T-helper 1 cell treated with Interleukin-12 subunit alpha and Interleukin-12 subunit beta and Interleukin-4 antibody, amounts not matched to agents 30 μg/mL and 1 μg/mL, for 36 hours (primary cell): ENCODE results near the gene CLDN8.

ENCODE experiments used
- H3K27ac Mint-ChIP-seq: one replicate; pipeline ENCODE4 v1.8.0; 2021; ENCODE audit warnings: mild to moderate bottlenecking, mixed read lengths
- H3K27me3 Mint-ChIP-seq: one replicate; pipeline ENCODE4 v1.8.0; 2021; ENCODE audit warnings: low read depth, mixed read lengths
- H3K36me3 Mint-ChIP-seq: one replicate; pipeline ENCODE4 v1.8.0; 2021; ENCODE audit warnings: low read depth, mixed read lengths
- H3K4me1 Mint-ChIP-seq: one replicate; pipeline ENCODE4 v1.8.0; 2021; ENCODE audit warnings: low read depth, mixed read lengths
- H3K4me3 Mint-ChIP-seq: one replicate; pipeline ENCODE4 v1.8.0; 2021; ENCODE audit warnings: mild to moderate bottlenecking, moderate library complexity, mixed read lengths
- H3K9me3 Mint-ChIP-seq: one replicate; pipeline ENCODE4 v1.8.0; 2021; ENCODE audit warnings: mixed read lengths

Gene CLDN8

GRCh38 chr21:30166705-30167104 is 49.2 kb downstream of the CLDN8 start, which contains the start of gene CLDN17:
Gene CLDN17 (minus strand): TSS chr21:30166805. CDS start chr21:30166617, 188 bp downstream.
- no peaks in the 10 kb centered on the region for H3K9me3 Mint-ChIP-seq
- no peaks in the 10 kb centered on the region for H3K36me3 Mint-ChIP-seq
- no peaks in the 10 kb centered on the region for H3K4me1 Mint-ChIP-seq
- H3K27me3 Mint-ChIP-seq = no peaks in the 10 kb centered on the region
- no peak within 1 kb of the TSS for H3K27ac Mint-ChIP-seq
- no peak within 1 kb of the TSS for H3K4me3 Mint-ChIP-seq

GRCh38 chr21:30166171-30166570 is 49.7 kb downstream of the CLDN8 start:
- H3K27ac Mint-ChIP-seq = no peak overlapping the region
- H3K9me3 Mint-ChIP-seq = no peaks in the 10 kb centered on the region
- H3K4me1 Mint-ChIP-seq = no peaks in the 10 kb centered on the region
- H3K4me3 Mint-ChIP-seq = no peak overlapping the region
- H3K27me3 Mint-ChIP-seq = no peaks in the 10 kb centered on the region
- no peaks in the 10 kb centered on the region for H3K36me3 Mint-ChIP-seq

- Mint-ChIP-seq H3K9me3 (no peaks in the 10 kb centered on the region), H3K4me3 (no peak overlapping the region), H3K36me3 (no peaks in the 10 kb centered on the region), H3K27ac (no peak overlapping the region), H3K4me1 (no peaks in the 10 kb centered on the region), H3K27me3 (no peaks in the 10 kb centered on the region)
These were observed 51.1 kb downstream of the CLDN8 start for GRCh38 chr21:30164796-30165195.
